Activated CD4-positive, alpha-beta T cell treated with anti-CD3 and anti-CD28 coated beads, Interleukin-2, amount 50 U/mL, for 24 hours (primary cell): ENCODE data around the gene RRAS2.
"Not testable (repeated sequence)": the region's sequence is repeated elsewhere in the genome, so short reads cannot be mapped to it uniquely, and the experiment has no call there.

Experiments
- DNase-seq, 2 donors: peaks; one replicate each; pipeline ENCODE4 v3.0.0-alpha.2; 2020; ENCODE audit warnings: low read depth in 1 of 2, low spot score in 1 of 2

Gene RRAS2

GRCh38 chr11:14259878-14260277, 99.1 kb downstream of the RRAS2 start:
- DNase-seq, result no peak

- DNase-seq, result no peak
Observed at GRCh38 chr11:14259186-14259784, 99.7 kb downstream of the RRAS2 start.

- DNase-seq, result no peak
Observed at GRCh38 chr11:14258221-14258935, 100.6 kb downstream of the RRAS2 start.

DNA sequence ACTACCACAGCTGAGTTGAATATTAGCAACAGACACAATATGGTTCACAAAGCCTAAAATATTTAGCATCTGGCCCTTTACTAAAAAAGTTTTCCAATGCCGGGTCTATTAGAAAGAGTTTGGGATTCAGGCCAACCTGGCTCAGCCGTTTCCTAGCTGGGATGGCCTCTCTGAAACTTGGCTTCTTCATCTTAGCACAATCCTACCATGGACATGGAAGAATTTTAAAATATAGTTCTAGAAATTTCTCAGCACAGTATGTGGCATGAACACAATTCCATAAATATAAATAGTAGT, 103.8 kb downstream of the RRAS2 start:
- DNase-seq, result no peak

GRCh38 chr11:14254533-14255237, 104.3 kb downstream of the RRAS2 start:
- no peak for DNase-seq

DNA sequence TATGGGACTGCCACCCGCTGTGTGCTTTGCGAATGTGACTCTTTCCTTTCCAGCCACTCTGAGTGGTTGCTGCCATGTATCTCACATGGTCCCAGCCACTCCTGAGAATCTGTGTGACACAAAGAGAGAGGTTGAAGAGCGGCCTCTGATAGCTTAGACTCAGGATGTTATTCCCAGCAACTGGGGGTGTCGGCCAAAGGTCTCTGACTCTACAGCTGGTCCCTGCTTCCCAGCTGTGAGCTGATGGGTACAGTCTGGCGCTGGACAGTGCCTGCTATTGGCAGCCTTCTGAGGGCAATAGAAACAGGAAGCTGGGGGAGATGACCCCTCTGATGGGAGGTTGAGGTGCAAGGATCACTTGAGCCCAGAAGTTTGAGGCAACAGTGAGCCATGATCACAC, 105.1 kb downstream of the RRAS2 start:
- no peak for DNase-seq

- no peak for DNase-seq
Observed at GRCh38 chr11:14253421-14253820, 105.6 kb downstream of the RRAS2 start.

DNA sequence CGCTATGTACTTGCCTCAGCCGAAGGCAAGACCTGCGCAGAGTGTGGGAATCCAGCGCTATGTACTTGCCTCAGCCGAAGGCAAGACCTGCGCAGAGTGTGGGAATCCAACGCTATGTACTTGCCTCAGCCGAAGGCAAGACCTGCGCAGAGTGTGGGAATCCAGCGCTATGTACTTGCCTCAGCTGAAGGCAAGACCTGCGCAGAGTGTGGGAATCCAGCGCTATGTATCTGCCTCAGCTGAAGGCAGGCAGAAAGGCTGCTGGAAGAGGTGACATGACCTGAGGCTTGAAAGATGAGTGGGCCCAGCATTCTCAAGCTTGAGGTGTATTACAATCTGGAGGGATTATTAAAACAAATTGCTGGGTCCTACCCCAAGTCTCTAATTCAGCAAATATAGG, 106.5 kb downstream of the RRAS2 start:
- not testable (repeated sequence) for DNase-seq

- no peak for DNase-seq
Observed at GRCh38 chr11:14251754-14252153, 107.2 kb downstream of the RRAS2 start.

DNA sequence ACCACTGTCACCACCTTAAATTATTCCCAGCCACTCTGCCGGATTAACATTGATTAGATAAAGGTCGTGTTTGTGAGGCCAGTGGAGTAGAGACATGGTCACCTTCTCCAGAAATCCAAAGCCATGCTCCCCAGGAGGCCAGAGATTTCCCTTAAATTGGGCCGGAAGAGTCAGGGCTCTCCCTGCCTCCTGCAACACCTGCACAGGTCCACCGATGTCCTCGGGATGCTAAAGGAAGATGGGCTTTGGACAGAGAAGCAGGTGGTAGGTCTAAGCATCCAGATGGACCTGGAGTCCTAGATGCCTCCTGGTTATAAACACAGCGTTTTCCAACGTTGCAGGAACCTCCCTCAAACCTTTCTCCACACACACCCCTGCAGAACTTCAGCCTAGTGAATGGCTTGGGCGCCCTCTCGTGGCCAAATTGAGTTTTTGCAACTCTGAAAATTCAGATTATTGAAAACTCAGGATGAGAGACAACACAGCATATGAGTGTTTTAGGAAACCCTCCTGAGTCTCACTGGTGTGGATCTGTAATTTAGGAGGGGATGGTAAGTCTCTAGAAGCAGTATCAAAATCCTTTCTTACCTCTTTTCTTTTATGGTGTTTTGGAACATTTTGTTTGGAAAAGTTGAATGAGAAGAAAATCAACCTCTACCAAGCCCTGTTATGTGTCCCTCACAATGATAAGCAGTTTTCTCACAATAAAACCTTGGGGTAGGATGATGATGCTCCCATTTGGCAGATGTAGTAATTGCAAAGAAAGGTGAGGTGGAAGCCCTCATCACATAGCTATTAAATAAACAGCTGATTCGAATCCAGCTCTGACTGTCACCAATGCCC, 109.6 kb downstream of the RRAS2 start:
- DNase-seq, result peak; percentile 56 to 58

GRCh38 chr11:14248580-14248981, 110.4 kb downstream of the RRAS2 start:
- no peak for DNase-seq

- DNase-seq, result no peak
Observed at GRCh38 chr11:14245444-14245843, 113.5 kb downstream of the RRAS2 start.

- no peak for DNase-seq
Observed at GRCh38 chr11:14244926-14245325, 114.1 kb downstream of the RRAS2 start.

DNA sequence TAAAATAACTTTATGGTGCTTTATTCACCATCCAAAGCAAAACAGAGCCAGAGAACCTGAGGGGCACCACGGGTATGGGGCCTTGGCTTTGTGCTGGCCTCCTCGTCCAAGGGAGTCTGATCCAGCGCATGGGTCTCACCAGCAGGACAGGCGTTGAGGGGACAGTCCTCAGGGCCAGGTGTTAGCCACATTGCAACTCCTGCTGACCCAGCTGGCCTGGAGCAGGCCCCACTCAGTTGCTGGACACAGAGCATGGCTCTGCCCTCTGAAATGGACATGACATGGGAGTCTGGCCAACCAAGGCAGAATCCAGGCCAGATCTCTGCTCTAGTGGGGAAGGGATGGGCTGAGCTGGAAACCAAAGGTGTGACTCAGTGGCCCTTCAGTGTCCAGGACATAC, 116.2 kb downstream of the RRAS2 start:
- DNase-seq, result no peak

- no peak for DNase-seq
Observed at GRCh38 chr11:14242187-14242586, 116.8 kb downstream of the RRAS2 start.

DNA sequence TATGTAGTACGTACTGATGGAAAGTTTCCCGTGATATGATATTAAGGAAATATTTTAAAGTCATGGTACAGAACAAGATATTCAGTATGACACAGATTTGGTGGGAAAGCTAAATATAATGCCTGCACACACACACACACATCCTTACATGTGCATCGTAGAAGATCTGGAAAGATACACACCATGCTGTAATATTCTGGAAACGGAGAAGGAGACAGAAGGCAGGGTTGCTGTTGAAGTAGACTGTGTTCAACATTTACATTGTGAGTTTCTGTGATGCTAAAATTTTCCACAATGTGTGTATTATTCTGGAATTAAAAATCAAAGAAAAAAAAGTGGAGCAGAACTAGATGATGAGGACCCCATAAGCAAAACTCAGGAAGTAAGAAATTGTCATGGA, 118.0 kb downstream of the RRAS2 start:
- no peak for DNase-seq

- DNase-seq, result no peak
Observed at GRCh38 chr11:14240221-14240620, 118.8 kb downstream of the RRAS2 start.

- no peak for DNase-seq
Observed at GRCh38 chr11:14237444-14237961, 121.5 kb downstream of the RRAS2 start.

DNA sequence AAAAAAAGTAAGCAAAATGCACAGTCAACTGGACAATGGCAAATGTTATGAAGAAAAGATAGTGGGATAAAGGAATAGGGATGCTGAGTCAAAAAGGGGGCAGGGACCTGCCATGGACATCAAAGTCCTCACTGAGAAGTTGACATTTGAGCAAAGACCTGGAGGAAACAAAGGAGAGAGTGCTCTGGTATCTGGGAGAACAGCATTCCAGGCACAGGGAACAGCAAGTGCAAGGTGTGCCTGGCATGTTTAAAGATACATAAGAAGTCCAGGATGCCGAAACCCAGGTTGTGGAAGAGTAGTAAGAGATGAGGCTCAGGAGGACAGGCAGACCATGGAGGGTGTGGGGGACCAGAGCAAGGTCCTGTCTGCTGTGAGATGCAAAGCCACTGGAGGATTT, 123.3 kb downstream of the RRAS2 start:
- no peak for DNase-seq

DNA sequence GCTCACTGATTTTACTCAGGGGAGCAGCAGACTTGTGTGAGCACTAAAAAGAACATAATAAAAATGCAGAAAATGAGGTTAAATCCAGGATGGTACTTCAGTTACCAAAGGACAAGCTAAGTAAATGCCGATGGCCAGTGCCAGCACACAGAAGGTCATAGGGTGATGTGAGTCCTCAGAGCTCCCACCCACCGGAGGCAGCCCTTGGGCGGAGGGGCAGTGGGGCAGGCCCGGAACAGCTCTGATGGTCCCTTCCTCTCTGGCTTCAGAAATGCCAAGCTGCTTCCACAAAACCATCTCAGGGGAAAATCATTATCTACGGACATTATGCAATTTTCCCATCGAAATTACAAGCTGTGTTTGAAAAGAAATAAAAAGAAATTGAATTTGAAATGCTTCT, 124.5 kb downstream of the RRAS2 start:
- DNase-seq, result no peak

DNA sequence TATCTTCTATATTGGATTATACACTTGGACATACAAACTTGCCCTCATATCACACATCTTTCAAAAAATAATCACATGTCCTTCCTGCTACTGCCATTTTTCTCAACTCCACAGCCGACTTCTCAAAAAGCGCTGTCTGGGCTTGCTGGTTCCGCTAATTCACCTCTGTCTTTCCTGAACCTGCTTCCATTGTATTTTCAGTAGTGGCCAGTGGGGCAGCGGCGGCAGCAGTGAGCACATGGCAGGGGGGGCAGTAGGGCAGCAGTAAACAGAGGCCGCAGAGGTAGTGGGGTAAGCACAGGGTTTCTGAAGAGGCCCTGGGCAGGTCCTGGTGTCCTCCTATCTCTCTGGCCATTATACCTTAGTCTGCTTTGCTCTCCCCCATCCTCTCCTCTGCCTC, 126.3 kb downstream of the RRAS2 start:
- DNase-seq, result no peak

DNA sequence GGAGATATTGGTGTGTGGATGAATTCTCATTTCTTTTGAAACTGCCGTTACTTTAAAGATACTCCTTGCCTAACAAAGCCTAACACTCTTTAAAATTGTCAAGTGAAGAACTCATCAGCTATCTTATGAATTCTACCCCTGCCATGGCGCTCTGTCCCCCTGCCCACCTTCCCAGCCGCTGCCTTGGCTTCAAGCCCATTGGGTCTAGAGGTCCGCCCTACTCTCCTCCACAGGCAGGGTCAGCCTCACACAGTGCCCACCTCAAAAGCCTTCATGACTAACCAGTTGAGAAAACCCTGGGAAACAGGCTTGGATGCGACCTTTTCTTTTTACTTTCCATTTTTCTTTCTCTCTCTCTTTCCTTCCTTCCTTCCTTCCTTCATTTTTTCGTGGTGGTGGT, 128.6 kb downstream of the RRAS2 start:
- no peak for DNase-seq
